Panc1 (cell line): ENCODE measurements around the gene ESR2.

Experiments used
- POLR2AphosphoS5 ChIP-seq: IDR thresholded peaks from 2 replicates; pipeline ENCODE4 v1.6.1; 2012; ENCODE audit warnings: mild to moderate bottlenecking, low read depth, low read length, moderate library complexity
- TCF7L2 ChIP-seq: IDR thresholded peaks from 2 replicates; pipeline ENCODE4 v1.6.1; 2011; ENCODE audit warnings: mild to moderate bottlenecking, low read depth, low read length, inconsistent platforms
- TF ChIP-seq, protein P1 (sequence below): fragments of 450-650 bp; IDR thresholded peaks from 2 replicates; pipeline ENCODE4 v1.5.1; 2017; ENCODE audit warnings: mild to moderate bottlenecking

DNA sequence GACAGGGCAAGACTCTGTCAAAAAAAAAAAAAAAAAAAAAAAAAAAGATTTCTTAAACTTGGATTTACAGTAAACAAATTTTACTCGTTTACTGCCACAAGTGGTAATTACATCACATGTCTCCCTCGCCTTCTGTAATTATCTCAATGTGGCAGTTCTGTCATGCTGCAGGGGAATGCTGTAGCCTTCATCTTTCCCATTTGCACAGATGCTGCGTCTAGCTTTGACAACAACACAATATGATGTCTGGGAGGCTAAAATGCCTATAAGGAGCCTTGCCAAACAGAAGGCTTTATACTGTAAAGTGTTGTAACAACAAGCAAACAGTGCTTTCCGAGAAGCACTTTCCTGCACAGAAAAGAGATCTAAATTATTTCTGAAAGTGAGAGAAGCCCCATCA lies 48.7 kb downstream of the ESR2 start:
- TF ChIP-seq, protein P1, sequence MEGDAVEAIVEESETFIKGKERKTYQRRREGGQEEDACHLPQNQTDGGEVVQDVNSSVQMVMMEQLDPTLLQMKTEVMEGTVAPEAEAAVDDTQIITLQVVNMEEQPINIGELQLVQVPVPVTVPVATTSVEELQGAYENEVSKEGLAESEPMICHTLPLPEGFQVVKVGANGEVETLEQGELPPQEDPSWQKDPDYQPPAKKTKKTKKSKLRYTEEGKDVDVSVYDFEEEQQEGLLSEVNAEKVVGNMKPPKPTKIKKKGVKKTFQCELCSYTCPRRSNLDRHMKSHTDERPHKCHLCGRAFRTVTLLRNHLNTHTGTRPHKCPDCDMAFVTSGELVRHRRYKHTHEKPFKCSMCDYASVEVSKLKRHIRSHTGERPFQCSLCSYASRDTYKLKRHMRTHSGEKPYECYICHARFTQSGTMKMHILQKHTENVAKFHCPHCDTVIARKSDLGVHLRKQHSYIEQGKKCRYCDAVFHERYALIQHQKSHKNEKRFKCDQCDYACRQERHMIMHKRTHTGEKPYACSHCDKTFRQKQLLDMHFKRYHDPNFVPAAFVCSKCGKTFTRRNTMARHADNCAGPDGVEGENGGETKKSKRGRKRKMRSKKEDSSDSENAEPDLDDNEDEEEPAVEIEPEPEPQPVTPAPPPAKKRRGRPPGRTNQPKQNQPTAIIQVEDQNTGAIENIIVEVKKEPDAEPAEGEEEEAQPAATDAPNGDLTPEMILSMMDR: no peak
- TF ChIP-seq POLR2AphosphoS5 (no peak), TCF7L2 (no peak)
